GM23338 (cell line): ENCODE results near the gene OR5B12. TPM values are rescaled to one million over a fixed set of nuclear protein-coding genes. Genes with fewer than 3 reads are reported as not detected.
"Not testable (repeated sequence)": the region's sequence is repeated elsewhere in the genome, so short reads cannot be mapped to it uniquely, and the experiment has no call there.

Experiments
- ATAC-seq: fragments of 200-7000 bp; cut with Tn5 transposase; 3 replicates; pipeline ENCODE4 v1.9.1; 2020
- DNase-seq: peaks from one replicate; pipeline ENCODE4 v3.0.0-alpha.2; 2015; ENCODE audit warnings: low spot score
- H2AFZ ChIP-seq: fragments of 200-600 bp; sonication (generic); 2 replicates; pipeline ENCODE4 v1.8.0; 2016; ENCODE audit warnings: antibody characterized with exemption, mild to moderate bottlenecking, moderate library complexity
- H3F3A ChIP-seq: fragments of 200-600 bp; sonication (generic); replicated peaks from 2 replicates; pipeline ENCODE4 v1.8.0; 2017; ENCODE audit warnings: antibody characterized with exemption, mixed run types, low read depth
- H3K27ac ChIP-seq: fragments of 200-600 bp; sonication (generic); 2 replicates; pipeline ENCODE4 v1.6.1; 2016; ENCODE audit warnings: low read depth
- H3K27me3 ChIP-seq: fragments of 200-600 bp; sonication (generic); 2 replicates; pipeline ENCODE4 v1.8.0; 2016; ENCODE audit warnings: mild to moderate bottlenecking, mixed run types, moderate library complexity; ENCODE audit not compliant: insufficient read depth
- H3K36me3 ChIP-seq: fragments of 200-600 bp; sonication (generic); 2 replicates; pipeline ENCODE4 v1.8.0; 2016; ENCODE audit warnings: mild to moderate bottlenecking; ENCODE audit not compliant: insufficient read depth
- H3K4me1 ChIP-seq: fragments of 200-600 bp; sonication (generic); 2 replicates; pipeline ENCODE4 v1.8.0; 2016; ENCODE audit warnings: mild to moderate bottlenecking, moderate library complexity; ENCODE audit not compliant: insufficient read depth
- H3K4me2 ChIP-seq: fragments of 200-600 bp; sonication (generic); 2 replicates; pipeline ENCODE4 v1.7.1; 2017; ENCODE audit warnings: mixed run types
- H3K4me3 ChIP-seq: fragments of 200-600 bp; sonication (generic); 2 replicates; pipeline ENCODE4 v1.6.1; 2016; ENCODE audit warnings: mixed run types
- H3K79me2 ChIP-seq: fragments of 200-600 bp; sonication (generic); replicated peaks from 2 replicates; pipeline ENCODE4 v1.8.0; 2017; ENCODE audit warnings: mild to moderate bottlenecking; ENCODE audit not compliant: insufficient read depth
- H3K9me2 ChIP-seq: fragments of 200-600 bp; sonication (generic); 2 replicates; pipeline ENCODE4 v1.8.0; 2017; ENCODE audit not compliant: insufficient read depth
- H4K20me1 ChIP-seq: fragments of 200-600 bp; sonication (generic); replicated peaks from 2 replicates; pipeline ENCODE4 v1.8.0; 2017; ENCODE audit warnings: mild to moderate bottlenecking; ENCODE audit not compliant: insufficient read depth
- H3K27ac Mint-ChIP-seq: 2 replicates; pipeline ENCODE4 v1.8.0; 2020; ENCODE audit warnings: inconsistent platforms, mild to moderate bottlenecking, moderate library complexity, mixed read lengths
- H3K27me3 Mint-ChIP-seq: 3 replicates; pipeline ENCODE4 v1.8.0; 2022; ENCODE audit warnings: low read depth, mild to moderate bottlenecking, moderate library complexity, mixed read lengths, inconsistent platforms; ENCODE audit not compliant: insufficient read depth, poor library complexity
- H3K36me3 Mint-ChIP-seq: 3 replicates; pipeline ENCODE4 v1.8.0; 2021; ENCODE audit warnings: low read depth, mild to moderate bottlenecking, inconsistent platforms, moderate library complexity, mixed read lengths
- H3K4me1 Mint-ChIP-seq: 3 replicates; pipeline ENCODE4 v1.8.0; 2020; ENCODE audit warnings: mild to moderate bottlenecking, inconsistent platforms, mixed read lengths
- H3K4me3 Mint-ChIP-seq: 3 replicates; pipeline ENCODE4 v1.8.0; 2021; ENCODE audit warnings: moderate library complexity, mild to moderate bottlenecking, inconsistent platforms, mixed read lengths
- H3K9me3 Mint-ChIP-seq: 3 replicates; pipeline ENCODE4 v1.8.0; 2020; ENCODE audit warnings: moderate library complexity, mild to moderate bottlenecking, inconsistent platforms, mixed read lengths
- CREB1 ChIP-seq: fragments of 250-450 bp; sonication (Bioruptor Pico); IDR thresholded peaks from 2 replicates; pipeline ENCODE4 v1.5.0; 2020; ENCODE audit warnings: low read depth, mild to moderate bottlenecking, moderate library complexity
- EZH2phosphoT487 ChIP-seq: fragments of 200-600 bp; sonication (generic); IDR thresholded peaks from one replicate; pipeline ENCODE4 v1.8.1; 2018; ENCODE audit warnings: antibody characterized with exemption; ENCODE audit not compliant: unreplicated experiment
- JUNB ChIP-seq: IDR thresholded peaks from one replicate; pipeline ENCODE4 v1.6.1; 2016; ENCODE audit warnings: antibody characterized with exemption; ENCODE audit not compliant: unreplicated experiment
- NANOG ChIP-seq: IDR thresholded peaks from 2 replicates; pipeline ENCODE4 v1.6.1; 2016; ENCODE audit warnings: antibody characterized with exemption, borderline replicate concordance
- POLR2AphosphoS5 ChIP-seq: IDR thresholded peaks from 2 replicates; pipeline ENCODE4 v1.6.1; 2016; ENCODE audit warnings: antibody characterized with exemption, low read depth
- REST ChIP-seq: IDR thresholded peaks from one replicate; pipeline ENCODE4 v1.6.1; 2018; ENCODE audit warnings: antibody characterized with exemption; ENCODE audit not compliant: unreplicated experiment
- ZNF114 ChIP-seq: fragments of 250-450 bp; sonication (Bioruptor Pico); IDR thresholded peaks from 2 replicates; pipeline ENCODE4 v1.5.0; 2020; ENCODE audit warnings: mild to moderate bottlenecking, moderate library complexity
- ZNF331 ChIP-seq: fragments of 250-450 bp; sonication (Bioruptor Pico); IDR thresholded peaks from 2 replicates; pipeline ENCODE4 v1.5.0; 2020; ENCODE audit warnings: low read depth, mild to moderate bottlenecking, moderate library complexity
- polyA plus RNA-seq: library from polyadenylated mRNA; unstranded; fragments of >200 nt; fragmentation: Nextera tagmentation; extraction: Ambion mirVana; gene quantifications from 2 replicates; pipeline ENCODE4 v1.2.1, GENCODE V29; 2016
- total RNA-seq: library from RNA; depleted of rRNA; stranded (reverse); fragments of >200 nt; shearing (Covaris generic); gene quantifications from 2 replicates; pipeline ENCODE4 v1.2.3, GENCODE V29; 2014
- TF ChIP-seq, protein P1 (sequence below): IDR thresholded peaks from 2 replicates; pipeline ENCODE4 v1.6.1; 2016; ENCODE audit warnings: antibody characterized with exemption

Gene OR5B12
- total and polyA plus RNA-seq, 2 experiments from 2014 or later = not detected

GRCh38 chr11:58428021-58428420 is 14.0 kb downstream of the OR5B12 start, which contains the start of gene OR5B2:
Gene OR5B2, minus strand, starts transcription at chr11:58428121. Its CDS starts 4,860 bp downstream, at chr11:58423261.
- no peaks in the 10 kb centered on the region for H3K27me3 ChIP-seq
- no peak for DNase-seq
- no peak for ATAC-seq
- no peaks in the 10 kb centered on the region for H3K79me2 ChIP-seq
- no peaks in the 10 kb centered on the region for H3K36me3 ChIP-seq
- H3K4me3 ChIP-seq = no peak within 1 kb of the TSS
- no peaks in the 10 kb centered on the region for H4K20me1 ChIP-seq
- no peaks in the 10 kb centered on the region for H3K27me3 Mint-ChIP-seq
- no peak within 1 kb of the TSS for H3K27ac Mint-ChIP-seq
- H3K27ac ChIP-seq = no peak within 1 kb of the TSS
- H3K4me1 ChIP-seq = peaks cover 19% of the 10 kb centered on the region
- no peak within 1 kb of the TSS for H2AFZ ChIP-seq
- no peaks in the 10 kb centered on the region for H3K36me3 Mint-ChIP-seq
- peaks cover 27% of the 10 kb centered on the region for H3K4me1 Mint-ChIP-seq
- no peaks in the 10 kb centered on the region for H3F3A ChIP-seq
- TF ChIP-seq CREB1 (CRISPR knock-in tag) = no peak
- no peak for TF ChIP-seq ZNF331 (CRISPR knock-in tag)
- TF ChIP-seq ZNF114 (CRISPR knock-in tag) = no peak
- no peak for TF ChIP-seq POLR2AphosphoS5
- TF ChIP-seq NANOG = no peak
- no peak for TF ChIP-seq EZH2phosphoT487
- TF ChIP-seq, protein P1, sequence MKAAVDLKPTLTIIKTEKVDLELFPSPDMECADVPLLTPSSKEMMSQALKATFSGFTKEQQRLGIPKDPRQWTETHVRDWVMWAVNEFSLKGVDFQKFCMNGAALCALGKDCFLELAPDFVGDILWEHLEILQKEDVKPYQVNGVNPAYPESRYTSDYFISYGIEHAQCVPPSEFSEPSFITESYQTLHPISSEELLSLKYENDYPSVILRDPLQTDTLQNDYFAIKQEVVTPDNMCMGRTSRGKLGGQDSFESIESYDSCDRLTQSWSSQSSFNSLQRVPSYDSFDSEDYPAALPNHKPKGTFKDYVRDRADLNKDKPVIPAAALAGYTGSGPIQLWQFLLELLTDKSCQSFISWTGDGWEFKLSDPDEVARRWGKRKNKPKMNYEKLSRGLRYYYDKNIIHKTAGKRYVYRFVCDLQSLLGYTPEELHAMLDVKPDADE = no peak
- no peak for TF ChIP-seq JUNB
- peaks cover under 1% of the 10 kb centered on the region for H3K9me2 ChIP-seq
- H3K9me3 Mint-ChIP-seq = no peaks in the 10 kb centered on the region
- H3K4me3 Mint-ChIP-seq = no peak within 1 kb of the TSS
- H3K4me2 ChIP-seq = no peak within 1 kb of the TSS

GRCh38 chr11:58406774-58407173 is 35.3 kb downstream of the OR5B12 start, which contains the start of gene OR5B3:
Gene OR5B3, minus strand, starts transcription at chr11:58406874. Its CDS starts 3,465 bp downstream, at chr11:58403409.
- ATAC-seq = no peak
- H3K9me2 ChIP-seq = peaks cover 9% of the 10 kb centered on the region; the same call in 1 of the 2 replicates
- no peak within 1 kb of the TSS for H3K4me3 ChIP-seq

DNA sequence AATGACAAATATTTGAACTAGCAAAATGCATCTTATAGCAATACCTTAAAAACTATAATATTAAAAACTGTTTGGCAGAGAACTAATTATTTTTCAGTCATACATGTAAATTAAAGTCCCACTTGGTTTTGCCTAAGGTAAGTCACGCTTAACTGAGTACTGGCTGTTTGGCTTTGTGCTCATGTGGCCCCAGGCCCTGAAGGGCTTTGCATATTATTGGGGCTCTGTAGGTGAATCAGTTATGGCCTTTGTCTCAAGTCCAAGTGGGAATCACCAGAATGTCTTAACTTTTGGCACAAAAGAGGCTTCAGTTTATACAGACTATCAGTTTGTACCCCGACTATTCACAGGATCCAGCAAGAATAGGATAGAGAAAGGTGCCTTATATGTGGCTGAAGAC is 42.4 kb downstream of the OR5B12 start:
- H3K79me2 ChIP-seq, H3K27ac ChIP-seq, H3K27me3 ChIP-seq, ATAC-seq, H3F3A ChIP-seq, H3K27ac Mint-ChIP-seq, H3K36me3 ChIP-seq, H3K36me3 Mint-ChIP-seq, H3K9me3 Mint-ChIP-seq, H3K4me3 ChIP-seq, H3K27me3 Mint-ChIP-seq, H3K4me3 Mint-ChIP-seq, H2AFZ ChIP-seq, H3K4me1 ChIP-seq, H3K4me2 ChIP-seq, DNase-seq, H3K4me1 Mint-ChIP-seq, H3K9me2 ChIP-seq, H4K20me1 ChIP-seq: not testable (repeated sequence)

More at GRCh38 chr11:58406774-58407173, 35.3 kb downstream of the OR5B12 start, which contains the start of gene OR5B3:
- no peaks in the 10 kb centered on the region for H3F3A ChIP-seq
- no peaks in the 10 kb centered on the region for H3K27me3 Mint-ChIP-seq
- no peak within 1 kb of the TSS for H3K27ac ChIP-seq
- H3K27ac Mint-ChIP-seq = no peak within 1 kb of the TSS
- no peak within 1 kb of the TSS for H3K4me2 ChIP-seq
- TF ChIP-seq ZNF114 (CRISPR knock-in tag) = no peak
- TF ChIP-seq ZNF331 (CRISPR knock-in tag) = no peak
- no peak for TF ChIP-seq REST
- no peak for TF ChIP-seq JUNB
- no peak for TF ChIP-seq NANOG
- no peak for TF ChIP-seq POLR2AphosphoS5
- no peaks in the 10 kb centered on the region for H4K20me1 ChIP-seq
- peaks cover 4% of the 10 kb centered on the region; the same call in 1 of the 3 replicates for H3K36me3 Mint-ChIP-seq
- no peak within 1 kb of the TSS for H2AFZ ChIP-seq
- H3K4me1 Mint-ChIP-seq = no peaks in the 10 kb centered on the region
- peaks cover 13% of the 10 kb centered on the region; the same call in 2 of the 3 replicates for H3K9me3 Mint-ChIP-seq
- no peaks in the 10 kb centered on the region for H3K27me3 ChIP-seq
- no peaks in the 10 kb centered on the region for H3K4me1 ChIP-seq
- H3K79me2 ChIP-seq = no peaks in the 10 kb centered on the region
- no peaks in the 10 kb centered on the region; the same call in 1 of the 2 replicates for H3K36me3 ChIP-seq
- no peak for DNase-seq
- H3K4me3 Mint-ChIP-seq = no peak within 1 kb of the TSS
